ENCODE measurements around the gene GAS6.
"Not testable (repeated sequence)": the region's sequence is repeated elsewhere in the genome, so short reads cannot be mapped to it uniquely, and the experiment has no call there.

Gene GAS6

GRCh38 chr13:113804017-113804702 is 59.7 kb downstream of the GAS6 start:
- peak; percentile 64 for DNase-seq

GRCh38 chr13:113803409-113804016 is 60.4 kb downstream of the GAS6 start:
- no peak for DNase-seq

GRCh38 chr13:113802761-113803160 is 61.1 kb downstream of the GAS6 start:
- no peak for DNase-seq

GRCh38 chr13:113802090-113802531 is 61.8 kb downstream of the GAS6 start:
- peak; percentile 83 for DNase-seq

- DNase-seq = no peak
Observed at GRCh38 chr13:113801289-113801961, 62.5 kb downstream of the GAS6 start.

GRCh38 chr13:113800576-113800926 is 63.3 kb downstream of the GAS6 start:
- no peak for DNase-seq

GRCh38 chr13:113798200-113798811 is 65.6 kb downstream of the GAS6 start:
- no peak for DNase-seq

GRCh38 chr13:113796964-113797676 is 66.8 kb downstream of the GAS6 start:
- no peak for DNase-seq

GRCh38 chr13:113796211-113796963 is 67.5 kb downstream of the GAS6 start:
- no peak for DNase-seq

- DNase-seq = not testable (repeated sequence)
Observed at GRCh38 chr13:113795362-113795761, 68.5 kb downstream of the GAS6 start.

GRCh38 chr13:113794764-113795173 is 69.1 kb downstream of the GAS6 start:
- DNase-seq = no peak

- no peak for DNase-seq
Observed at GRCh38 chr13:113794086-113794485, 69.8 kb downstream of the GAS6 start.

- no peak for DNase-seq
Observed at GRCh38 chr13:113793718-113794085, 70.2 kb downstream of the GAS6 start.

- no peak for DNase-seq
Observed at GRCh38 chr13:113792886-113793717, 70.8 kb downstream of the GAS6 start.

GRCh38 chr13:113792236-113792770 is 71.6 kb downstream of the GAS6 start:
- DNase-seq = no peak

- DNase-seq = no peak
Observed at GRCh38 chr13:113791761-113792160, 72.1 kb downstream of the GAS6 start.

GRCh38 chr13:113791226-113791625 is 72.7 kb downstream of the GAS6 start:
- DNase-seq = no peak

- DNase-seq = not testable (repeated sequence)
Observed at GRCh38 chr13:113789931-113790330, 73.9 kb downstream of the GAS6 start.

- no peak for DNase-seq
Observed at GRCh38 chr13:113789167-113789566, 74.7 kb downstream of the GAS6 start.

GRCh38 chr13:113788413-113789135 is 75.3 kb downstream of the GAS6 start:
- DNase-seq = no peak

Measured in fibroblast of upper back skin (primary cell).